Measurements from ENCODE around the gene KIF5C. TPM values are rescaled to one million over a fixed set of nuclear protein-coding genes. Genes with fewer than 3 reads are reported as not detected.

The KIF5C gene
- total and polyA plus RNA-seq, 5 donors: 0.86 to 3.3 (median 1.3) TPM

DNA sequence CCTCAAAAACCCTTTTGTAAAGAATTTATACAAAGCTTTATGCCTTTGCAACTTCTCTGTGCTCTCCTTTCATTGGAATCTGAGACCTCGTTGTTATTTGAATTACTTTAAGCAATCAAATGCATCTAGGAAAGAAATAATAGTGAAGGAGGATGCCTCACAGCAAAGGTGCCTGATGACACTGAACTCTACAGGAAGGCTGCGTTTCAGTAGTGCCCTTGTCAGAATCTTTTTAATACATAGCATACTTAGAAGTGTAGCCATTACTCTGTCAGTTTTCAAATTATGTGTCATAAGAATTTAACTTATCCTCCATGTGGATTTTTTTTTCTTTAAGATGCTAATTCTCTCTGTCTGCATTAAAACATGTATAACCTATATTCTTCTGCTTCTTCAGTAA is 153.9 kb downstream of the KIF5C start:
- ATAC-seq (no peak), DNase-seq (no peak)
- Histone ChIP-seq H3K4me1 (ENCODE audit: control insufficient read depth, insufficient read depth, low read length) (no peaks in the 10 kb centered on the region), H3K9me3 (ENCODE audit: control insufficient read depth, low read length) (no peaks in the 10 kb centered on the region), H3K4me3 (ENCODE audit: low read length) (no peak overlapping the region), H3K27ac (ENCODE audit: low read length) (no peak overlapping the region), H3K27me3 (ENCODE audit: control insufficient read depth, insufficient read depth) (no peaks in the 10 kb centered on the region)
- WGBS: 71% methylated on average over 2 of the region's 2 CpGs
- intact Hi-C loops (cut with DNase I): loop anchor here in 1 of 4 donors (10.0 kb wide), 1 partner anchor 286 kb away; no protein-coding TSS in a partner anchor

DNA sequence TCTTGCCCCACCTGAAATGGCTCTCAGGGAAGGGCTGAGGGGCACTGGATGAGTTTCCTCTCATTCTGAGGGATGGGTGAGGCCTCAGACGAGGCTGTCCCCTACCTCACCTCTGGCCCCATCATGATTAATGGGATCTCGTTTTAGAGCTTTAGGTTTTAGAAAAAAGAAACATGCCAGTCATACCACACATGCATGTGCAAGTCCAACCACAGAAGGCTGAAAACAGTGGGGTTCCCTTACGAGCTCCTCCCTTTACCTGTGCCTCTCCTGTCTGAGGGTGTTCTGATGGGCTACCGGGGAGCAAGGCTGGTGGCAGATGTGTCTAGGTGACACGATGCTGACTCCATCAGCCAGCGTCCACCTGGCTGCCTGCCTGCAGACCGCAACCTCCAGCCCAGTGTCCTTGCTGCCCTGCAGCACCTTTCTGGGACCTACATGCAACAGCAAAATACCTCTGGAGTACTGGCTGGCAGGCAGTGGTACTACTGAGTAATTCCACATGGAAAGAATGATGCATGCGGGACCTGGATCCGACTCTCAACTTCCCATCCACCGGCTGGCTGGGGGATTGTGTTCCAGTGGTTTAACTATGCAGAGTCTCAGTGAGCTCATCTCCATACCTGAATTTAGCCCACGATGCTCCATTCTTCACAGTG is 154.4 kb downstream of the KIF5C start:
- no peak for ATAC-seq
- H3K27me3 ChIP-seq (ENCODE audit: control insufficient read depth, insufficient read depth): no peaks in the 10 kb centered on the region
- no peak overlapping the region for H3K27ac ChIP-seq (ENCODE audit: low read length)
- intact Hi-C loops (cut with DNase I): loop anchor here in 1 of 4 donors (10.0 kb wide), 1 partner anchor 285 kb away; no protein-coding TSS in a partner anchor
- 71% methylated on average over 11 of the region's 11 CpGs for WGBS
- H3K4me1 ChIP-seq (ENCODE audit: control insufficient read depth, insufficient read depth, low read length): no peaks in the 10 kb centered on the region
- no peaks in the 10 kb centered on the region for H3K9me3 ChIP-seq (ENCODE audit: control insufficient read depth, low read length)
- no peak overlapping the region for H3K4me3 ChIP-seq (ENCODE audit: low read length)
- DNase-seq: no peak

GRCh38 chr2:149031396-149031795 is 156.4 kb downstream of the KIF5C start:
- H3K27ac ChIP-seq (ENCODE audit: low read length): no peak overlapping the region
- H3K4me3 ChIP-seq (ENCODE audit: low read length): no peak overlapping the region
- intact Hi-C loops (cut with DNase I): no loop called here
- H3K9me3 ChIP-seq (ENCODE audit: control insufficient read depth, low read length): no peaks in the 10 kb centered on the region
- no peaks in the 10 kb centered on the region for H3K27me3 ChIP-seq (ENCODE audit: control insufficient read depth, insufficient read depth)
- ATAC-seq: no peak
- H3K4me1 ChIP-seq (ENCODE audit: control insufficient read depth, insufficient read depth, low read length): no peaks in the 10 kb centered on the region
- no peak for DNase-seq
- WGBS: 98% methylated on average over 4 of the region's 4 CpGs

GRCh38 chr2:149033716-149034115 is 158.7 kb downstream of the KIF5C start:
- DNase-seq (no peak), ATAC-seq (no peak)
- 82% methylated on average over 8 of the region's 8 CpGs for WGBS
- Histone ChIP-seq H3K27me3 (ENCODE audit: control insufficient read depth, insufficient read depth) (no peaks in the 10 kb centered on the region), H3K27ac (ENCODE audit: low read length) (no peak overlapping the region), H3K9me3 (ENCODE audit: control insufficient read depth, low read length) (no peaks in the 10 kb centered on the region), H3K4me3 (ENCODE audit: low read length) (no peak overlapping the region), H3K4me1 (ENCODE audit: control insufficient read depth, insufficient read depth, low read length) (no peaks in the 10 kb centered on the region)
- intact Hi-C loops (cut with DNase I): no loop called here

GRCh38 chr2:149034406-149034805 is 159.4 kb downstream of the KIF5C start:
- Histone ChIP-seq H3K4me1 (ENCODE audit: control insufficient read depth, insufficient read depth, low read length) (no peaks in the 10 kb centered on the region), H3K27me3 (ENCODE audit: control insufficient read depth, insufficient read depth) (no peaks in the 10 kb centered on the region), H3K9me3 (ENCODE audit: control insufficient read depth, low read length) (no peaks in the 10 kb centered on the region), H3K27ac (ENCODE audit: low read length) (no peak overlapping the region), H3K4me3 (ENCODE audit: low read length) (no peak overlapping the region)
- 66% methylated on average over 6 of the region's 6 CpGs for WGBS
- DNase-seq (no peak), ATAC-seq (no peak)
- intact Hi-C loops (cut with DNase I): no loop called here

- H3K4me1 ChIP-seq (ENCODE audit: control insufficient read depth, insufficient read depth, low read length): no peaks in the 10 kb centered on the region
- no peak overlapping the region for H3K4me3 ChIP-seq (ENCODE audit: low read length)
- 86% methylated on average over 4 of the region's 4 CpGs for WGBS
- intact Hi-C loops (cut with DNase I): no loop called here
- no peak for DNase-seq
- H3K27ac ChIP-seq (ENCODE audit: low read length): no peak overlapping the region
- ATAC-seq: no peak
- no peaks in the 10 kb centered on the region for H3K9me3 ChIP-seq (ENCODE audit: control insufficient read depth, low read length)
- no peaks in the 10 kb centered on the region for H3K27me3 ChIP-seq (ENCODE audit: control insufficient read depth, insufficient read depth)
Observed at GRCh38 chr2:149036507-149037293, 161.7 kb downstream of the KIF5C start.

GRCh38 chr2:149037851-149038250 is 162.8 kb downstream of the KIF5C start:
- Histone ChIP-seq H3K4me1 (ENCODE audit: control insufficient read depth, insufficient read depth, low read length) (no peaks in the 10 kb centered on the region), H3K27me3 (ENCODE audit: control insufficient read depth, insufficient read depth) (no peaks in the 10 kb centered on the region), H3K27ac (ENCODE audit: low read length) (no peak overlapping the region), H3K9me3 (ENCODE audit: control insufficient read depth, low read length) (no peaks in the 10 kb centered on the region), H3K4me3 (ENCODE audit: low read length) (no peak overlapping the region)
- intact Hi-C loops (cut with DNase I): no loop called here
- no peak for ATAC-seq
- no peak for DNase-seq
- WGBS: 58% methylated on average over 8 of the region's 8 CpGs

- Histone ChIP-seq H3K4me3 (ENCODE audit: low read length) (peak within 1 kb of the TSS; percentile 4), H3K27me3 (ENCODE audit: control insufficient read depth, insufficient read depth) (no peaks in the 10 kb centered on the region), H3K9me3 (ENCODE audit: control insufficient read depth, low read length) (no peaks in the 10 kb centered on the region), H3K4me1 (ENCODE audit: control insufficient read depth, insufficient read depth, low read length) (no peaks in the 10 kb centered on the region), H3K27ac (ENCODE audit: low read length) (no peak within 1 kb of the TSS)
- 2% methylated on average over 85 of the region's 85 CpGs for WGBS
- ATAC-seq: peak in 1 of 2 donors; percentile 45
- peak in 1 of 3 donors; percentile 43 for DNase-seq
- intact Hi-C loops (cut with DNase I): no loop called here
Observed at GRCh38 chr2:149038442-149039212, 163.6 kb downstream of the KIF5C start, which contains the start of gene LYPD6B. Gene LYPD6B (plus strand): TSS chr2:149038699. CDS start chr2:149130949, 92,250 bp downstream.

DNA sequence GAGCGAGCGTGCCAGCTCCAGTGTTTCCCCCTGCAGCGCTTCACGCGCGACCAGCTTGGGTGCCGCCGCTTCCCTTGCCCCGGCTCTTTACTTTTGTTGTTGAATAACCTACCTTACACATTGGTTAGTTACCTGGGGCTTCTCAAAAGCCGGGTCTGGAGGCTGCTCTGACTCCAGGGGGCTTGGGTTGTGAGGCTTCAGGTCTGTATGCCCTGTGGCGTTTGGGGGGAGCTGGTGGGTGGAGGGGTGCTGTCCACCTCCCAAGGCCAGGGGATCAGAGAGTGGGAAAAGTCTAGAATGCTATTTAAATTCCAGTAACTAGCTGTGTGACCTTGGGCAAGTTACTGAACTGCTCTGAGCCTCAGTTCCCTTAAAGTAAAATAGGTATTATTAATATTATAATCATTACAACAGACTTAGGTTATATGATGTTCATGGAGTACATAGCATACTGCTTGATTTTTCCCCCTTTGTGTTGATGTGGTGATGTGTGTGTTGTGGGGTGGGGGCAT is 164.2 kb downstream of the KIF5C start:
- 40% methylated on average over 11 of the region's 11 CpGs for WGBS
- Histone ChIP-seq H3K4me3 (ENCODE audit: low read length) (no peak overlapping the region), H3K27ac (ENCODE audit: low read length) (no peak overlapping the region), H3K27me3 (ENCODE audit: control insufficient read depth, insufficient read depth) (no peaks in the 10 kb centered on the region), H3K4me1 (ENCODE audit: control insufficient read depth, insufficient read depth, low read length) (no peaks in the 10 kb centered on the region), H3K9me3 (ENCODE audit: control insufficient read depth, low read length) (no peaks in the 10 kb centered on the region)
- no peak for ATAC-seq
- DNase-seq: no peak
- intact Hi-C loops (cut with DNase I): no loop called here

- no peak overlapping the region for H3K4me3 ChIP-seq (ENCODE audit: low read length)
- no peaks in the 10 kb centered on the region for H3K4me1 ChIP-seq (ENCODE audit: control insufficient read depth, insufficient read depth, low read length)
- no peak overlapping the region for H3K27ac ChIP-seq (ENCODE audit: low read length)
- ATAC-seq (no peak), DNase-seq (no peak)
- 70% methylated on average over 7 of the region's 7 CpGs for WGBS
- intact Hi-C loops (cut with DNase I): no loop called here
- no peaks in the 10 kb centered on the region for H3K9me3 ChIP-seq (ENCODE audit: control insufficient read depth, low read length)
- no peaks in the 10 kb centered on the region for H3K27me3 ChIP-seq (ENCODE audit: control insufficient read depth, insufficient read depth)
Observed at GRCh38 chr2:149040451-149040850, 165.4 kb downstream of the KIF5C start.

GRCh38 chr2:149041482-149041881 is 166.5 kb downstream of the KIF5C start:
- intact Hi-C loops (cut with DNase I): no loop called here
- DNase-seq: no peak
- Histone ChIP-seq H3K4me1 (ENCODE audit: control insufficient read depth, insufficient read depth, low read length) (no peaks in the 10 kb centered on the region), H3K9me3 (ENCODE audit: control insufficient read depth, low read length) (no peaks in the 10 kb centered on the region), H3K27ac (ENCODE audit: low read length) (no peak overlapping the region), H3K4me3 (ENCODE audit: low read length) (no peak overlapping the region), H3K27me3 (ENCODE audit: control insufficient read depth, insufficient read depth) (no peaks in the 10 kb centered on the region)
- no peak for ATAC-seq
- 89% methylated on average over 1 of the region's 1 CpG for WGBS
